Stomach (tissue), 4 donors: ENCODE measurements around the gene CCDC80.

Experiments
- POLR2A ChIP-seq, 4 donors: fragments of 450-650 bp; IDR thresholded peaks; one replicate each; pipeline ENCODE4 v1.6.1; 2016; ENCODE audit warnings: antibody characterized with exemption in 4 of 4, control low read depth in 2 of 4, mild to moderate bottlenecking in 1 of 4, moderate library complexity in 1 of 4
- POLR2AphosphoS5 ChIP-seq, 3 donors: sonication (generic); formaldehyde crosslinking; IDR thresholded peaks; one replicate each; pipeline ENCODE4 v1.6.1; 2016; ENCODE audit warnings: antibody characterized with exemption in 3 of 3
- TF ChIP-seq, protein P1 (sequence below), 7 experiments: fragments of 450-650 bp in 4 of 7; fragments of 200-600 bp in 3 of 7; sonication (generic) in 3 of 7; IDR thresholded peaks; one replicate each; pipeline ENCODE4 v1.5.1; 2016 to 2019; ENCODE audit warnings: antibody characterized with exemption in 7 of 7, control low read depth in 2 of 7, mild to moderate bottlenecking in 1 of 7

DNA sequence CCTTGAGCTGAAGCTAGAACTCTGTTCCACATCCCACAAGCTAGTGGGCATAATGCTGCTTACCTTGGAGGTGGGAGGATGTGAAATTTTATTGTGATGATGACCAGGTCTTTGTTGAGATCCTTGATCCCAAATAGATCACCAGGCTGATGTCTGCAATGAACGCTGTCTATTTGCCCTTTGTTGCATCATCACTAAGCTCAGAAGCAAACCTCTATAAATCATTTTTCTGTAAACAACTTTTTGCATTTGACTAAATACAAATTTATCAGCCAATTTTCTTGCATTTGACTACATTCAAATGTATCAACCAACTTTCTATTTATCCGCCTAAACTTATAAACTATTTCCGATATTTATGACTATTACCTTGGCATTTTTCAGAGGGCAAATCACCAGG, 9.7 kb downstream of the CCDC80 start:
- TF ChIP-seq, protein P1, sequence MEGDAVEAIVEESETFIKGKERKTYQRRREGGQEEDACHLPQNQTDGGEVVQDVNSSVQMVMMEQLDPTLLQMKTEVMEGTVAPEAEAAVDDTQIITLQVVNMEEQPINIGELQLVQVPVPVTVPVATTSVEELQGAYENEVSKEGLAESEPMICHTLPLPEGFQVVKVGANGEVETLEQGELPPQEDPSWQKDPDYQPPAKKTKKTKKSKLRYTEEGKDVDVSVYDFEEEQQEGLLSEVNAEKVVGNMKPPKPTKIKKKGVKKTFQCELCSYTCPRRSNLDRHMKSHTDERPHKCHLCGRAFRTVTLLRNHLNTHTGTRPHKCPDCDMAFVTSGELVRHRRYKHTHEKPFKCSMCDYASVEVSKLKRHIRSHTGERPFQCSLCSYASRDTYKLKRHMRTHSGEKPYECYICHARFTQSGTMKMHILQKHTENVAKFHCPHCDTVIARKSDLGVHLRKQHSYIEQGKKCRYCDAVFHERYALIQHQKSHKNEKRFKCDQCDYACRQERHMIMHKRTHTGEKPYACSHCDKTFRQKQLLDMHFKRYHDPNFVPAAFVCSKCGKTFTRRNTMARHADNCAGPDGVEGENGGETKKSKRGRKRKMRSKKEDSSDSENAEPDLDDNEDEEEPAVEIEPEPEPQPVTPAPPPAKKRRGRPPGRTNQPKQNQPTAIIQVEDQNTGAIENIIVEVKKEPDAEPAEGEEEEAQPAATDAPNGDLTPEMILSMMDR (IDR thresholded peaks at IDR 0.05) = no peak
- TF ChIP-seq POLR2A (IDR thresholded peaks at IDR 0.05) (no peak), POLR2AphosphoS5 (IDR thresholded peaks at IDR 0.05) (no peak)
